NCI-H146 treated with DMSO at 0.1 percent for 48 hours (cell line): ENCODE results near the gene ORAI2.
"Not testable (repeated sequence)": the region's sequence is repeated elsewhere in the genome, so short reads cannot be mapped to it uniquely, and the experiment has no call there.

ENCODE experiments used
- DNase-seq: peaks from one replicate; lab custom pipeline; 2025; ENCODE audit not compliant: unreplicated experiment; lab: John Stamatoyannopoulos, UW

ORAI2 gene

GRCh38 chr7:102468478-102469350 is 35.3 kb downstream of the ORAI2 start:
- DNase-seq, result no peak

- DNase-seq, result no peak
Observed at GRCh38 chr7:102469351-102469971, 36.1 kb downstream of the ORAI2 start.

GRCh38 chr7:102469972-102470825 is 36.8 kb downstream of the ORAI2 start:
- DNase-seq, result no peak

GRCh38 chr7:102471791-102472125 is 38.4 kb downstream of the ORAI2 start:
- DNase-seq, result no peak

- no peak for DNase-seq
Observed at GRCh38 chr7:102472126-102473041, 39.0 kb downstream of the ORAI2 start.

- DNase-seq, result no peak
Observed at GRCh38 chr7:102473271-102473991, 40.1 kb downstream of the ORAI2 start.

GRCh38 chr7:102474116-102474515 is 40.7 kb downstream of the ORAI2 start:
- DNase-seq, result not testable (repeated sequence)

GRCh38 chr7:102474736-102475435 is 41.5 kb downstream of the ORAI2 start:
- DNase-seq, result not testable (repeated sequence)

GRCh38 chr7:102478314-102479208 is 45.2 kb downstream of the ORAI2 start, which contains the start of gene POLR2J:
POLR2J (minus strand) TSS chr7:102478922; CDS start chr7:102478860, 62 bp downstream.
- DNase-seq, result not testable (repeated sequence)

- DNase-seq, result not testable (repeated sequence)
Observed at GRCh38 chr7:102479209-102479584, 45.8 kb downstream of the ORAI2 start.

- not testable (repeated sequence) for DNase-seq
Observed at GRCh38 chr7:102479982-102480637, 46.7 kb downstream of the ORAI2 start.

- DNase-seq, result not testable (repeated sequence)
Observed at GRCh38 chr7:102481962-102482361, 48.6 kb downstream of the ORAI2 start.

GRCh38 chr7:102484317-102484716 is 50.9 kb downstream of the ORAI2 start:
- not testable (repeated sequence) for DNase-seq

- DNase-seq, result not testable (repeated sequence)
Observed at GRCh38 chr7:102490529-102491075, 57.2 kb downstream of the ORAI2 start.

GRCh38 chr7:102493220-102493935 is 60.0 kb downstream of the ORAI2 start:
- not testable (repeated sequence) for DNase-seq

GRCh38 chr7:102494026-102494425 is 60.7 kb downstream of the ORAI2 start:
- DNase-seq, result not testable (repeated sequence)
